Neuron (in vitro differentiated cells): ENCODE data around the gene TRPM4.
"Not testable (repeated sequence)": the region's sequence is repeated elsewhere in the genome, so short reads cannot be mapped to it uniquely, and the experiment has no call there.

Experiments used
- H2AFZ ChIP-seq: one replicate; pipeline ENCODE4 v1.6.1; 2013; ENCODE audit warnings: low read depth, mild to moderate bottlenecking, inconsistent platforms, low read length, moderate library complexity
- H3K27me3 ChIP-seq: one replicate; pipeline ENCODE4 v1.6.1; 2013; ENCODE audit warnings: low read length; ENCODE audit not compliant: insufficient read depth
- H3K36me3 ChIP-seq: one replicate; pipeline ENCODE4 v1.6.1; 2013; ENCODE audit warnings: low read length; ENCODE audit not compliant: insufficient read depth
- H3K4me1 ChIP-seq: one replicate; pipeline ENCODE4 v1.6.1; 2013; ENCODE audit warnings: low read length; ENCODE audit not compliant: insufficient read depth
- H3K4me3 ChIP-seq: 2 replicates; pipeline ENCODE4 v1.5.1; 2013; ENCODE audit warnings: mild to moderate bottlenecking, low read length, moderate library complexity
- H3K9me3 ChIP-seq: one replicate; pipeline ENCODE4 v1.6.1; 2013; ENCODE audit warnings: low read length

TRPM4 gene

DNA sequence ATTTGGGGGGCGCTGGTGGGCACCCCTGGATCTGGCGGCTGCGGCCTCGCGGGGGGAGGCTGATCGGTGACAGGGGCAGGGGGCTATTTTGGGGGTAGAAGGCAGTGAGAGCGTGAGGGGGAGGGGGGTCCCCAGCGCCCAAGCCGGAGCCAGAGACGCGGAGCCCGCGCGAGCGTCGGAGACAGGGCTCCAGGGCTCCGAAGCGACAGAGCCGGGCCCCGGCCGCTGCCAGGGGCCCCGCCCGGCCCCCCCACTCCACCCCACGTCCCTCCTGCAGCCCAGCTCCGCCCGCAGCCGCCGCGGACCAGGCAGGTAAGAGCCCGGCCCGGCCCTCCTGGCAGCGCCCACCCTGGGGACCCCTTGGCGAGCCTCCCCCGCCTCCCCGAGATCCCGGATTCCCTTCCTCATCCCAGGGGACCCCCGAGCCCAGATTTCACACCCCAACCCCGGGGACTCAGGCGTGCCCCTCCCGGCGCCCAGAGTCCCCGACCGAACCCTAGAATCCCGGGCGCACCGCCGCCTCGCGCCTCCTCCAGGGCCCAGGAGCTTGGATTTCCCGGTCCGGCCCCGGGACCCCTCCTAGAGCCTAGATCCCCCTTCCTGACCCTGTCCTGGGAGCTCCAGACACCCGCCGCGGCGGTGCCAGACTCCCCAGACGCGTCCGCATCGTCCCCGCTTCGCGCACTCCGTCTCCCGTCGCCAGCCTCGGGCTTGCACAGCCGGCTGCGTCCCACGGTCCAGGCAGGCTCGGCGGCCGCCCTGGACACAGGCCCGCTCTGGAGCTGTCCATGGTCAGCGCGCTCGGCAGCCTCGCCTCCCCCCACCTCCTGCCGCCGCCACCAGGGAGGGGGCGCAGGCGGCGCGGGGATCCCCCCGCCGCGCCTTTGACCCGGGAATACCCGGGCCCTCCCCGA is 37.9 kb upstream of the TRPM4 start, which contains the start of gene PPFIA3:
TSS of gene PPFIA3 (plus strand) at position 134 of the 914 bp plus-strand sequence. CDS start 8,330 bp downstream, outside the sequence.
- Histone ChIP-seq H3K4me1 (peaks cover 10% of the 10 kb centered on the region), H3K36me3 (no peaks in the 10 kb centered on the region), H3K9me3 (no peaks in the 10 kb centered on the region), H2AFZ (peak within 1 kb of the TSS; percentile 76), H3K27me3 (peaks cover 13% of the 10 kb centered on the region), H3K4me3 (peak within 1 kb of the TSS; percentile 89)

DNA sequence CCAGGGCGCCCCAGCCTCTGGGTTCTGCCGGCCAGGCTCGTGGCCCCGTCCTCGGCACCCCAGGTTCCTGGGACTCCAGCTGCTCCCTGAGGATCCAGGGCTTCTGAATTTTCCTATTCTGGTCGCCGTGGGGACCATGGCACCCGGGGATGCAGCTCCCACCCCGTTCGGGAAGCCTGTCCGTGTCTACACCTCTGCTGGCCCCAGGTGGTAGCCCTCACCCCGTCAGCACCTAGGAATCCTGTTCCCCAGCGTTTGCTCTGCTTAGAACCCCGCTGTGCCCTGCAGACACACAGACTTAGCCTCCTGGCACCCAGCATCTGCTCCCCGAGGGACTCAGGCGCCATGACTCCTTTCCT is 37.3 kb upstream of the TRPM4 start:
- peak overlapping the region; percentile 89 for H3K4me3 ChIP-seq
- peaks cover 10% of the 10 kb centered on the region for H3K4me1 ChIP-seq
- no peaks in the 10 kb centered on the region for H3K36me3 ChIP-seq
- H3K27me3 ChIP-seq, result peaks cover 13% of the 10 kb centered on the region
- no peaks in the 10 kb centered on the region for H3K9me3 ChIP-seq
- H2AFZ ChIP-seq, result peak overlapping the region; percentile 69

DNA sequence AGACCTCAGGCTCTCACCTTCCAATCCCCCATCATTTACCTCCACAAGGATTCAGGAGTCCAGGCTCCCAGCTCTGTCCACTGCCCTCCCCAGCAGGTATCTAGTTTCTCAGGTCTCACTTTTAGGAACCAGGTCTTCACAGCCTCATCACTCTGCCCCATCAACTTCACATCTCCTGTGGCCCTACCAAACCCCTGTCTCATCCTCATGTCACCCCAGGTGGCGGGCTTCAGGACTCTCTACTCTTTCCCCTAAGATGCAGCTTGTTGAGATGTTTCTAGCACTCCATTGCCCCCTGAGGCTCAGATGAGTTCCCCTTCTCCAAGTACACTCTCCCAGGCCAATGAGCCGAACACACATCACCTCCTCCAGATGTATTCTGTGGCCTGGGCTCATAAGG is 36.7 kb upstream of the TRPM4 start:
- Histone ChIP-seq H3K27me3 (peaks cover 13% of the 10 kb centered on the region), H3K36me3 (no peaks in the 10 kb centered on the region), H2AFZ (no peak overlapping the region), H3K9me3 (no peaks in the 10 kb centered on the region), H3K4me3 (no peak overlapping the region), H3K4me1 (peaks cover 10% of the 10 kb centered on the region)

DNA sequence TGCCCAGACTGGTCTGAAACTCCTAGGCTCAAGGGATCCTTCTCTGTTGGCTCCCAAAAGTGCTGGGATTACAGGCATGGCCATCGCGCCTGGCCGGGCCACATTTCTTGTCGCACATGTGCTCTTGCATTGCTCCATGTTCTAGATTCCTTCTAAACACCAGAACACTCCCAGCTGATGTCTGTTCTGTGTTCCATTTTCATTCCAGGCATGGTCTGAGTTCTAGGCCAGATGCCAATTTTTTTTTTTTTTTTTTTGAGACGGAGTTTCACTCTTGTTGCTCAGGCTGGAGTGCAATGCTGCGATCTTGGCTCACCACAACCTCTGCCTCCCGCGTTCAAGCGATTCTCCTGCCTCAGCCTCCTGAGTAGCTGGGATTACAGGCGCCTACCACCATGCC is 35.8 kb upstream of the TRPM4 start:
- H3K27me3 ChIP-seq, result peaks cover 13% of the 10 kb centered on the region
- H3K9me3 ChIP-seq, H3K36me3 ChIP-seq, H3K4me3 ChIP-seq, H2AFZ ChIP-seq: not testable (repeated sequence)
- H3K4me1 ChIP-seq, result peaks cover 10% of the 10 kb centered on the region

DNA sequence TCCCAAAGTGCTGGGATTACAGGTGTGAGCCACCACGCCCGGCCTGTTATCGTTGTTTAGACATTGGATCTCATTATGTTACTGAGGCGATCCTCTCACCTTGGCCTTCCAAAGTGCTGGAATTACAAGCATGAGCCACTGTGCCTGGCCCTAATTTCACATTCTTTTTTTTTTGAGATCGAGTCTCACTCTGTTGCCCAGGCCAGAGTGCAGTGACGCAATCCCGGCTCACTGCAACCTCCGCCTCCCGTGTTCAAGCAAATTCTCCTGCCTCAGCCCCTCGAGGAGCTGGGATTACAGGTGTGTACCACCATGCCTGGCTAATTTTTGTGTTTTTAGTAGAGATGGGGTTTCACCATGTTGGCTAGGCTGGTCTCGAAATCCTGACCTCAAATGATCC is 34.3 kb upstream of the TRPM4 start:
- not testable (repeated sequence) for H3K4me3 ChIP-seq, H2AFZ ChIP-seq, H3K9me3 ChIP-seq, H3K4me1 ChIP-seq, H3K36me3 ChIP-seq
- H3K27me3 ChIP-seq, result peaks cover 13% of the 10 kb centered on the region

DNA sequence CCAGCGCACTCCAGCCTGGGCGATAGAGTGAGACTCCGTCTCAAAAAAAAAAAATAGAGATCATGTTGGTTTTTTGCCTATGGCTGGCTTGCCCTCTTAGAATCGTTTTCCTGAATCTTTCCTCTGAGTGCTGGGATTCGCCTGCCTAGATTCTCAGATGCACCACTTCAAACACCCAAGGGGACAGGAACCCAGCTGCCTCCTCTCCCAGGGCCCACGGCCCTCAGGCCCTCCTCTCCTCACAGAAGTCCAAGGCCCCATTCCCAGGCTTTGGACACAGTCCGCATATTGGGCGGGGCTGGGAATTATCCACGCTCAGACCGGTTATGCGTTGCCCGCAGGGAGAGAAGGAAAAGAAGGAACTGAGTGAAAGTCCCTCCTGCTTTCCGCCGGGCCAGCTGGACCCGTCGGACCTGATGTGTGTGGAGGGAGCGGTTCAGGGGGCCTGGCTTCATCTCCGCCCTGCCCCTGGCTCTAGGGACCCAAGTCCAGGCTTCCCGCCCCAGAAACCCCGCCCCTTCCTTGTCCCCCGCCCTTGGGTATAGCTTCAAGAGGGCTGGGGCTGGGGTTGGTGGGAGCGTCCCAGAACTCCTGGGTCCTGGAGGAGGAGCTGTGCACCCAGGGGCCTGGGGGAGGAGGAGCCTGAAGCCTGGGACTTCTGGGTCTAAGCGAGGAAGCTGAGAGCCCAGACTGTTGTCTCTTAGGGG is 32.4 kb upstream of the TRPM4 start:
- peaks cover 7% of the 10 kb centered on the region for H3K4me1 ChIP-seq
- peaks cover 2% of the 10 kb centered on the region for H3K9me3 ChIP-seq
- peaks cover 9% of the 10 kb centered on the region for H3K27me3 ChIP-seq
- no peak overlapping the region for H3K4me3 ChIP-seq
- no peak overlapping the region for H2AFZ ChIP-seq
- H3K36me3 ChIP-seq, result no peaks in the 10 kb centered on the region

DNA sequence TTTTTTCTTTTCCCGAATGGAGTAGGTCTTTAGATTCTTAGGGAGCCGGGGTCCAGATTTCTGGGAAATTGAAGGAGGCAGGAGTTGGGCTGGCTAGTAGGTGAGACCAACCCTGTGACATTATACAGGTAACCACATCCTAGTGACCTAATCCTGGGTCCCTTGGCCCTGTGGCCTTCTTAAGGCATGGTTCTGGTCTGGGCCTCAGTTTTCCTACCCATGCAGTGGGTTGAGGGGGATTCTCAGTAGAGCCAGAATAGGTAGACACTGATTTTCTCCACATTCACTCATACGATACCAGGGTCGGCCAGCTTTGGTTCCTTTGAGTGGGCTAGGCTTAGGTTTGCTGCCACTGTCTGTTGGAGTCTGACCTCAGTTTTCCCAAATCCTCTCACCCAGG is 31.0 kb upstream of the TRPM4 start:
- H3K4me3 ChIP-seq, result no peak overlapping the region
- no peaks in the 10 kb centered on the region for H3K36me3 ChIP-seq
- no peaks in the 10 kb centered on the region for H3K27me3 ChIP-seq
- no peak overlapping the region for H2AFZ ChIP-seq
- H3K4me1 ChIP-seq, result peaks cover 7% of the 10 kb centered on the region
- peaks cover 2% of the 10 kb centered on the region for H3K9me3 ChIP-seq

DNA sequence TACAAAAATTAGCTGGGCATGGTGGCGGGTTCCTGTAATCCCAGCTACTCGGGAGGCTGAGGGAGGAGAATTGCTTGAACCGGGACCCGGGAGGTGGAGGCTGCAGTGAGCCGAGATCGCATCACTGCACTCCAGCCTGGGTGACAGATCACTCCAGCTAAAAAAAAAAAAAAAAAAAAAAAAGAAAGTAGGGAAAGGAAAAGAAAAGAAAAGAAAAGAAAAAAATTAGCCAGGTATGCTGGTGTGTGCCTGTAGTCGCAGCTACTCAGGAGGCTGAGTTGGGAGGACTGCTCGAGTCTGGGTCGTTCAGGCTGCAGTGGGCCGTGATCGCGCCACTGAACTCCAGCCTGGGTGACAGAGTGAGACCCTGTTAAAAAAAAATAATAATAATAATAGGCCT is 30.4 kb upstream of the TRPM4 start:
- peak overlapping the region; percentile 3 for H3K4me3 ChIP-seq
- not testable (repeated sequence) for H3K4me1 ChIP-seq, H2AFZ ChIP-seq, H3K27me3 ChIP-seq, H3K36me3 ChIP-seq, H3K9me3 ChIP-seq

DNA sequence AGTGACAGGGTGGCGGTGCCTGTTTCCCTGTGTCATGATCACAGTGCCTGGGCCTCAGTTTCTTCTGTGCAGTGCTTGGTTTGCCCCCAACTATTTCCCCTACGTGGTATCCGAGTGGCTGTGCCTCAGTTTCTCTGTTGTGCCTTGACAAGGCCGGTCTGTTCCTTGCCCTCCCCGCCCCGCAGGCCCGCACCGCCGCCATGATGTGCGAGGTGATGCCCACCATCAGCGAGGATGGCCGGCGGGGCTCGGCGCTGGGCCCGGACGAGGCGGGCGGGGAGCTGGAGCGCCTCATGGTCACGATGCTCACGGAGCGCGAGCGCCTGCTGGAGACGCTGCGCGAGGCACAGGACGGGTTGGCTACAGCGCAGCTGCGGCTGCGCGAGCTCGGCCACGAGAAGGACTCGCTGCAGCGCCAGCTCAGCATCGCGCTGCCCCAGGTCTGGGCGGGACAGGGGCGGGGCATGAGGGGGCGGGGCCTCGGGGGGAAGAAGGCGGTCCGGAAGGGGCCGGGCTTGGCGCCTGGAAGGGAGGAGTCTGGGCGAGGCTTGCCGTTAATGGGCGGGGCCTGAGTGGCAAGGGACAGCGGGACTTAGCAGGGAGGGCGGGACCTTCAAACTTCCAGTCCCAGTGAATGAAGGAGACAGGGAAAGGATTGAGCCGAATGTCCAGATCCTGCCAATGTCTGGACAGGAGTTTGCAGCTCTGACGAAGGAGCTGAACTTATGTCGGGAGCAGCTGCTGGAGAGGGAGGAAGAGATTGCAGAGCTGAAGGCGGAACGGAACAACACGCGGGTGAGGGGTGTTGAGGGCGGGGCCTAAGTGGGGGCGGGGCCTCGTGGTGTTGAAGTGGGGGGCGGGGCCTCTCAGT is 29.7 kb upstream of the TRPM4 start:
- Histone ChIP-seq H3K27me3 (no peaks in the 10 kb centered on the region), H2AFZ (peak overlapping the region; percentile 4), H3K9me3 (peaks cover 2% of the 10 kb centered on the region), H3K4me3 (peak overlapping the region; percentile 55), H3K4me1 (peaks cover 7% of the 10 kb centered on the region), H3K36me3 (no peaks in the 10 kb centered on the region)

DNA sequence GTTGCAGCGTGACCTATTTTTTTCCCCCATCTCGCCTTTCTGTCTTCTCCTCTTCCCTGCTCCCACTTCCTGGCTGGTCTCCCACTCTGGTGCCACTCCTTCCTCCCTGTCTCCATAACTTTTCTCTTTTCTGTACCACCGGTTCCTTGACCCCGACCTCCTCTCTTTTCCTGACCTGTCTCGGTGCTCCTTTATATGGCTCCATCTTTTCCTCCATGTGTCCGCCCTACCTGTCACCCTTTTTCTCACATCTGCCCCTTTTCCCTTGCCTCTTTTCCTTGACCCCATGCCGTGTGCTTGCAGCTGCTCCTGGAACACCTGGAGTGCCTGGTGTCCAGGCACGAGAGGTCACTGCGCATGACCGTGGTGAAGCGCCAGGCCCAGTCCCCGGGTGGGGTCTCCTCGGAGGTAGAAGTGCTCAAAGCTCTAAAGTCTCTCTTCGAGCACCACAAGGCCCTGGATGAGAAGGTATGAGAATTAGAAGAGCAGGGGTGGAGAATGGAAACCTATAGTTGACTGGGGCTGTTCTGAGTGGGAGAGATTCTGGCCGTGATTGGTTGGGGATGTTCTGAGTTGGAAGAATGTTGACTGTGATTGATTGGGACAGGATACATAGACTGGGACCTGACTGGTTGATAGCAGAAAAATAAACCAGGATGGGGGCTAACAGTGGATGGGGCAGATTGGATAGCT is 28.9 kb upstream of the TRPM4 start:
- H2AFZ ChIP-seq, result peak overlapping the region; percentile 4
- peaks cover 2% of the 10 kb centered on the region for H3K9me3 ChIP-seq
- peak overlapping the region; percentile 55 for H3K4me3 ChIP-seq
- no peaks in the 10 kb centered on the region for H3K36me3 ChIP-seq
- peaks cover 7% of the 10 kb centered on the region for H3K4me1 ChIP-seq
- H3K27me3 ChIP-seq, result no peaks in the 10 kb centered on the region

DNA sequence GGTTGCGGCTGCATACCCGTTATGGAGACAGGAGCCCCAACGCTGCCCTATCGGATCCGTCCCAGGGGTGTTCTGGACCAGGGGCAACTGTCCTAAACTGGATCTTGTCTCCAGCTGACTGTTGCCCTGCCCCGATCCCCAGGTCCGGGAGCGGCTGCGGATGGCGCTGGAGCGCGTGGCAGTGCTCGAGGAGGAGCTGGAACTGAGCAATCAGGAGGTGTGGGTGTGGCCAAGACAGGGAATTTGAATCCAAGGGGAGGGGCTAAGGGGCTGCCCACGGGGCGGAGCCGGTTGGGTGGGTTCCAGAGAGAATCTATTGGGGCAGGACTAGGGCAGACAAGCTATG is 28.4 kb upstream of the TRPM4 start:
- peaks cover 4% of the 10 kb centered on the region for H3K36me3 ChIP-seq
- peaks cover 7% of the 10 kb centered on the region for H3K4me1 ChIP-seq
- H3K9me3 ChIP-seq, result peaks cover 2% of the 10 kb centered on the region
- no peak overlapping the region for H3K4me3 ChIP-seq
- no peaks in the 10 kb centered on the region for H3K27me3 ChIP-seq
- no peak overlapping the region for H2AFZ ChIP-seq

DNA sequence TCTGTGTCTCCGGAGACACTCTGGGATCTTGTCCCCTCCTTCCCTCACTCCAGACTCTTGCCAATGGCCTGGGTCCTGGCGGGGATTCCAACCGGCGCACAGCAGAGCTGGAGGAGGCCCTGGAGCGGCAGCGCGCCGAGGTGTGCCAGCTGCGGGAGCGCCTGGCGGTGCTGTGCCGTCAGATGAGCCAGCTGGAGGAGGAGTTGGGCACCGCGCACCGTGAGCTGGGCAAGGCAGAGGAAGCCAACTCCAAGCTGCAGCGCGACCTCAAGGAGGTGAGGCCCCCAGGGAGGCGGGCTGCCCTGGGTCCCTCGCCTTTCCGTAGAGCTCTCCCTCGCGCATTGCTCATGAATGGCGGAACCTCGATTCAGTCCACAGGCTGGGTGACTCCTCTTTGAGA is 27.3 kb upstream of the TRPM4 start:
- Histone ChIP-seq H3K9me3 (peaks cover 8% of the 10 kb centered on the region), H3K27me3 (no peaks in the 10 kb centered on the region), H3K4me1 (peaks cover 7% of the 10 kb centered on the region), H3K36me3 (peaks cover 10% of the 10 kb centered on the region), H3K4me3 (no peak overlapping the region), H2AFZ (no peak overlapping the region)
